PC-9 (cell line): ENCODE data around the gene DLG2. TPM values are rescaled to one million over a fixed set of nuclear protein-coding genes. Genes with fewer than 3 reads are reported as not detected.

ENCODE experiments used
- BruUV-seq: library from RNA; stranded (reverse); fragments of 400-500 nt; replicated peaks from 2 replicates; lab custom pipeline; 2021; lab: Mats Ljungman, UMichigan
- CTCF ChIA-PET: fragments of 300-600 bp; sonication (Branson Sonifier 250); formaldehyde crosslinking; loops from one replicate; lab custom pipeline; 2022; ENCODE audit warnings: antibody characterized with exemption; lab: Charles Lee
- POLR2A ChIA-PET: fragments of 300-600 bp; sonication (Branson Sonifier 250); formaldehyde crosslinking; loops from one replicate; lab custom pipeline; 2022; ENCODE audit warnings: antibody characterized with exemption; ENCODE audit not compliant: unreplicated experiment; lab: Charles Lee
- DNase-seq, 2 experiments: peaks; one replicate each; pipeline versions ENCODE4 v3.0.0 to v3.0.0-alpha.2; 2015 to 2022; ENCODE audit warnings: mixed read lengths in 1 of 2
- H2AFZ ChIP-seq: fragments of 200-600 bp; sonication (generic); 2 replicates; pipeline ENCODE4 v1.8.1; 2017; ENCODE audit warnings: antibody characterized with exemption
- H3F3A ChIP-seq: fragments of 200-600 bp; sonication (generic); 2 replicates; pipeline ENCODE4 v1.8.1; 2017; ENCODE audit warnings: antibody characterized with exemption, mild to moderate bottlenecking, low read depth; ENCODE audit not compliant: insufficient read depth
- H3K27ac ChIP-seq: fragments of 200-600 bp; sonication (generic); 2 replicates; pipeline ENCODE4 v1.6.1; 2016; ENCODE audit warnings: mixed run types
- H3K27me3 ChIP-seq: fragments of 200-600 bp; sonication (generic); 2 replicates; pipeline ENCODE4 v1.6.1; 2016; ENCODE audit warnings: low read depth, mixed run types; ENCODE audit not compliant: insufficient read depth
- H3K36me3 ChIP-seq: fragments of 200-600 bp; sonication (generic); 2 replicates; pipeline ENCODE4 v1.6.1; 2016; ENCODE audit warnings: low read depth, mixed run types
- H3K4me1 ChIP-seq: fragments of 200-600 bp; sonication (generic); replicated peaks from 2 replicates; pipeline ENCODE4 v1.6.1; 2016; ENCODE audit warnings: mixed run types; ENCODE audit not compliant: insufficient read depth
- H3K4me2 ChIP-seq: fragments of 200-600 bp; sonication (generic); 2 replicates; pipeline ENCODE4 v1.6.1; 2017; ENCODE audit warnings: mixed run types
- H3K4me3 ChIP-seq: fragments of 200-600 bp; sonication (generic); 2 replicates; pipeline ENCODE4 v1.6.1; 2016; ENCODE audit warnings: mixed run types
- H3K79me2 ChIP-seq: fragments of 200-600 bp; sonication (generic); 2 replicates; pipeline ENCODE4 v1.6.1; 2017; ENCODE audit warnings: low read depth, mixed run types
- H3K9me2 ChIP-seq: fragments of 200-600 bp; sonication (generic); 2 replicates; pipeline ENCODE4 v1.8.1; 2017; ENCODE audit warnings: mild to moderate bottlenecking; ENCODE audit not compliant: insufficient read depth
- H3K9me3 ChIP-seq: fragments of 200-600 bp; sonication (generic); 2 replicates; pipeline ENCODE4 v1.8.1; 2016; ENCODE audit warnings: low read depth; ENCODE audit not compliant: insufficient read depth
- H4K20me1 ChIP-seq: fragments of 200-600 bp; sonication (generic); 2 replicates; pipeline ENCODE4 v1.8.1; 2017; ENCODE audit not compliant: insufficient read depth
- EZH2 ChIP-seq: fragments of 200-600 bp; sonication (generic); IDR thresholded peaks from 2 replicates; pipeline ENCODE4 v1.8.0; 2017; ENCODE audit warnings: antibody characterized with exemption, low read depth
- intact Hi-C: fragments of 100-400 bp; cut with micrococcal nuclease; formaldehyde crosslinking; loops from one replicate; pipeline ENCODE4 v1.10.0; 2022; ENCODE audit not compliant: unreplicated experiment
- total RNA-seq: library from RNA; stranded (reverse); gene quantifications from 2 replicates; pipeline ENCODE4 v1.2.3, GENCODE V29; 2021
- TF ChIP-seq, protein P1 (sequence below): fragments of 200-600 bp; sonication (generic); conservative IDR thresholded peaks from 2 replicates; pipeline ENCODE4 v1.6.1; 2017; ENCODE audit warnings: mixed run types, antibody characterized with exemption, mild to moderate bottlenecking, moderate library complexity

The DLG2 gene
- total RNA-seq, 1 experiment from 2014 or later = 6.4 TPM

DNA sequence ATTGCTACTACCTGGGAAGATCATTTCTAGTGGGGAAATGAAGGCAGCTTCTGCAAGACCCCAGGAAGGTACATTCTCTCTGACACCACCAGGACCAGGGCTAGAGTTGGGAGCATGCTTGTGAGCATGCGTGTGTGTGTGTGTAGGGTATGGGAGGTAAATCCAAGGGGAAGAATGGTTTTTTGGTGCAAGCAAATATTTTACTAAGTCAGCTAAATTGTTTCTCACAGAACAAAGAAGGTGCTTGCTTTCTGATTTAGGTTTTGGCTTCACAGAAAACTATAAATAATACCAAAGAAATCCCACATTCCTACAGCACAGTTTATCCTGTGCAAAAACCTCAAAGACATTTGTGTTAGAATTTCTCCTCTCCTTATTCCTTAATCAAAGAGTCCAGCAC lies 1996.9 kb downstream of the DLG2 start:
- Histone ChIP-seq H3K4me3 (no peak overlapping the region), H2AFZ (no peak overlapping the region), H3K4me1 (no peaks in the 10 kb centered on the region), H3K27me3 (no peaks in the 10 kb centered on the region), H3F3A (no peaks in the 10 kb centered on the region), H3K9me3 (0 out of 2 replicates have a peak, but pooled peaks cover 3% of the 10 kb centered on the region), H3K9me2 (no peaks in the 10 kb centered on the region), H4K20me1 (no peaks in the 10 kb centered on the region; the same call in 1 of the 2 replicates), H3K27ac (no peak overlapping the region), H3K4me2 (no peak overlapping the region), H3K79me2 (no peaks in the 10 kb centered on the region), H3K36me3 (no peaks in the 10 kb centered on the region)
- intact Hi-C loops = no loop called here
- DNase-seq = no peak
- ChIA-PET POLR2A (no interaction called here), CTCF (no interaction called here)
- BruUV-seq = no TSS peak
- no peak for TF ChIP-seq EZH2
- TF ChIP-seq, protein P1, sequence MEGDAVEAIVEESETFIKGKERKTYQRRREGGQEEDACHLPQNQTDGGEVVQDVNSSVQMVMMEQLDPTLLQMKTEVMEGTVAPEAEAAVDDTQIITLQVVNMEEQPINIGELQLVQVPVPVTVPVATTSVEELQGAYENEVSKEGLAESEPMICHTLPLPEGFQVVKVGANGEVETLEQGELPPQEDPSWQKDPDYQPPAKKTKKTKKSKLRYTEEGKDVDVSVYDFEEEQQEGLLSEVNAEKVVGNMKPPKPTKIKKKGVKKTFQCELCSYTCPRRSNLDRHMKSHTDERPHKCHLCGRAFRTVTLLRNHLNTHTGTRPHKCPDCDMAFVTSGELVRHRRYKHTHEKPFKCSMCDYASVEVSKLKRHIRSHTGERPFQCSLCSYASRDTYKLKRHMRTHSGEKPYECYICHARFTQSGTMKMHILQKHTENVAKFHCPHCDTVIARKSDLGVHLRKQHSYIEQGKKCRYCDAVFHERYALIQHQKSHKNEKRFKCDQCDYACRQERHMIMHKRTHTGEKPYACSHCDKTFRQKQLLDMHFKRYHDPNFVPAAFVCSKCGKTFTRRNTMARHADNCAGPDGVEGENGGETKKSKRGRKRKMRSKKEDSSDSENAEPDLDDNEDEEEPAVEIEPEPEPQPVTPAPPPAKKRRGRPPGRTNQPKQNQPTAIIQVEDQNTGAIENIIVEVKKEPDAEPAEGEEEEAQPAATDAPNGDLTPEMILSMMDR = no peak

DNA sequence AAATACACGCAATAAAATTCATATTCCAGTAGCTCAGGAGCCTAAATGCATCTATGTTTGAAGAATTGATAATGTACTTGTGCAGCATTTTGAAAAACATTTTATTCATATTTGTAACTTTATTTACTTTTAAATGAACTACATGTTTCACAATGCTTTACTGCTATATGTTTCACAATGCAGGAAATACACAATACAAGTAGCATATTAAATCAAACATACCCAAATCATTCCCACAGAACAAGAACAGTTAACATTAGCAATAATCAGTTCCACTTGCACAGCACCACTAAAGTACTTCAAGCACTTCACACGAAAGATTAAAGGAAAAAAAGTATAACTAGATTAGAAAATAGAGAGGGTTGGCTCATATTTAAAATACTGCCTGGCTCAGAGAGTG lies 1997.4 kb downstream of the DLG2 start:
- Histone ChIP-seq H3K9me3 (0 out of 2 replicates have a peak, but pooled peaks cover 3% of the 10 kb centered on the region), H3K27ac (no peak overlapping the region), H3K4me1 (no peaks in the 10 kb centered on the region), H4K20me1 (no peaks in the 10 kb centered on the region; the same call in 1 of the 2 replicates), H2AFZ (no peak overlapping the region), H3K27me3 (no peaks in the 10 kb centered on the region), H3K4me3 (no peak overlapping the region), H3K36me3 (no peaks in the 10 kb centered on the region), H3K4me2 (no peak overlapping the region), H3F3A (no peaks in the 10 kb centered on the region), H3K9me2 (no peaks in the 10 kb centered on the region), H3K79me2 (no peaks in the 10 kb centered on the region)
- BruUV-seq = no TSS peak
- TF ChIP-seq EZH2 = no peak
- TF ChIP-seq, protein P1 = no peak
- intact Hi-C loops = no loop called here
- DNase-seq = no peak
- ChIA-PET POLR2A (no interaction called here), CTCF (no interaction called here)

DNA sequence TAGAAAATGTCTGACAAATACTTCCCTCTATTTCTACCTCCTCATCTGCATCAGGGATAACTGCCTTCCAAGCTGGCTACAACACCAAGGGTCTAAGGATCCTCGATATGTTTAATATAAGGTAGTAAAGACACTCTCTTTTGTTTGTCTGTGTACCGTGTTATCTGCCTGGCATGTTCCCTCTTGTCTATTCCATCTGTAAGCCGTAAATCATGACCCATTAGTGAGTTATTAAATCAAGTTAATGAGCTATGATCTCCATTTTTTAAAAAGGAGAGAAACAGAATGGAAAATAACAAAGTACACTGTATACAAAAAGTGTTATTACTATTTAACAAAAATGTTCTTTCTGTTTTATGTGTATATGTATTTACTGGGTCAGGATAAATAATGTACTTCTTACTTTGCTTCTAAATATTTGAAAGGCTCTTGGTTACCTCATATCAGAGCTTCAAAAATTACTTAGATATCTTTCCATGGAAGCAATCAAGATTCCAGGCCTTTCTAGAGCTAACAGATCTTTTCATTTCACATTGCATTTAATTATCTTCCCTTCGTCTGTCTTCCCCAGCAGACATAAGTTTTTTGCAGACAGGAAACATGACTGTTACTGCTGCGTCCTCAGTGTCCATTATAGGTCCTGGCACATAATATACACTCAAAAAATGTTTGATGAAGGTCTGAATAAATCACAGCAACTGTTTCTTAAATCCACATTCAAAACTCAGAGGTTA lies 1998.4 kb downstream of the DLG2 start:
- H3K4me2 ChIP-seq = no peak overlapping the region
- CTCF ChIA-PET = no interaction called here
- POLR2A ChIA-PET = no interaction called here

More for the DNA sequence above, 1998.4 kb downstream of the DLG2 start:
- H2AFZ ChIP-seq = no peak overlapping the region
- H3K9me3 ChIP-seq = 0 out of 2 replicates have a peak, but pooled peaks cover 3% of the 10 kb centered on the region
- no peaks in the 10 kb centered on the region for H3F3A ChIP-seq
- H3K36me3 ChIP-seq = no peaks in the 10 kb centered on the region
- no peaks in the 10 kb centered on the region for H3K27me3 ChIP-seq
- no peaks in the 10 kb centered on the region for H3K79me2 ChIP-seq
- no TSS peak for BruUV-seq
- no peaks in the 10 kb centered on the region for H3K4me1 ChIP-seq
- DNase-seq = no peak
- no peak overlapping the region for H3K4me3 ChIP-seq
- intact Hi-C loops = no loop called here
- TF ChIP-seq, protein P1 = no peak
- no peak for TF ChIP-seq EZH2
- no peak overlapping the region for H3K27ac ChIP-seq
- no peaks in the 10 kb centered on the region; the same call in 1 of the 2 replicates for H4K20me1 ChIP-seq
- H3K9me2 ChIP-seq = no peaks in the 10 kb centered on the region
